ENCODE measurements around the gene ZNF580. TPM values are rescaled to one million over a fixed set of nuclear protein-coding genes. Genes with fewer than 3 reads are reported as not detected.

ZNF580 gene
- total and polyA plus RNA-seq, 2 experiments from 2014 or later: 10.1 to 53.8 TPM

- Histone ChIP-seq H4K20me1 (ENCODE audit: insufficient read depth, poor library complexity, severe bottlenecking) (no peaks in the 10 kb centered on the region), H3K4me2 (no peak overlapping the region), H3K4me1 (ENCODE audit: insufficient read depth) (no peaks in the 10 kb centered on the region), H3K36me3 (replicated peaks; ENCODE audit: insufficient read depth, low read depth) (no peaks in the 10 kb centered on the region), H3K9me2 (replicated peaks; ENCODE audit: insufficient read depth) (no peaks in the 10 kb centered on the region), H2AFZ (no peak overlapping the region), H3K9me3 (ENCODE audit: low read depth) (no peaks in the 10 kb centered on the region), H3K79me2 (no peaks in the 10 kb centered on the region), H3K27ac (no peak overlapping the region), H3K4me3 (no peak overlapping the region), H3K27me3 (no peaks in the 10 kb centered on the region)
- whole genome bisulfite sequencing (ENCODE audit: low lambda C conversion rate, missing lambda C conversion rate): 98% methylated on average over 42 of the region's 68 CpGs
- DNase-seq (ENCODE audit: low spot score): no peak
- TF ChIP-seq EZH2 (IDR thresholded peaks at IDR 0.05; ENCODE audit: borderline replicate concordance) (no peak), CTCF (IDR thresholded peaks at IDR 0.05; ENCODE audit: poor library complexity) (no peak), EZH2phosphoT487 (IDR thresholded peaks at IDR 0.05; ENCODE audit: low read depth, severe bottlenecking, unreplicated experiment) (no peak)
Measured at GRCh38 chr19:55593096-55593772, 47.6 kb upstream of the ZNF580 start.

- Histone ChIP-seq H3K4me2 (no peak overlapping the region), H3K36me3 (replicated peaks; ENCODE audit: insufficient read depth, low read depth) (no peaks in the 10 kb centered on the region), H3K79me2 (no peaks in the 10 kb centered on the region), H2AFZ (no peak overlapping the region), H3K4me3 (no peak overlapping the region), H3K27me3 (no peaks in the 10 kb centered on the region), H3K27ac (no peak overlapping the region), H3K4me1 (ENCODE audit: insufficient read depth) (no peaks in the 10 kb centered on the region), H3K9me3 (ENCODE audit: low read depth) (no peaks in the 10 kb centered on the region), H3K9me2 (replicated peaks; ENCODE audit: insufficient read depth) (no peaks in the 10 kb centered on the region), H4K20me1 (ENCODE audit: insufficient read depth, poor library complexity, severe bottlenecking) (no peaks in the 10 kb centered on the region)
- TF ChIP-seq CTCF (IDR thresholded peaks at IDR 0.05; ENCODE audit: poor library complexity) (no peak), EZH2phosphoT487 (IDR thresholded peaks at IDR 0.05; ENCODE audit: low read depth, severe bottlenecking, unreplicated experiment) (no peak), EZH2 (IDR thresholded peaks at IDR 0.05; ENCODE audit: borderline replicate concordance) (no peak)
- no peak for DNase-seq (ENCODE audit: low spot score)
- WGBS (ENCODE audit: low lambda C conversion rate, missing lambda C conversion rate): 91% methylated on average over 4 of the region's 4 CpGs
Measured at GRCh38 chr19:55594996-55595545, 45.7 kb upstream of the ZNF580 start.

GRCh38 chr19:55596304-55596703 lies 44.5 kb upstream of the ZNF580 start:
- Histone ChIP-seq H4K20me1 (ENCODE audit: insufficient read depth, poor library complexity, severe bottlenecking) (no peaks in the 10 kb centered on the region), H2AFZ (no peak overlapping the region), H3K79me2 (peaks cover 5% of the 10 kb centered on the region), H3K4me1 (ENCODE audit: insufficient read depth) (peaks cover 6% of the 10 kb centered on the region), H3K27ac (no peak overlapping the region), H3K9me2 (replicated peaks; ENCODE audit: insufficient read depth) (no peaks in the 10 kb centered on the region), H3K9me3 (ENCODE audit: low read depth) (no peaks in the 10 kb centered on the region), H3K27me3 (no peaks in the 10 kb centered on the region), H3K4me2 (no peak overlapping the region), H3K4me3 (no peak overlapping the region), H3K36me3 (replicated peaks; ENCODE audit: insufficient read depth, low read depth) (no peaks in the 10 kb centered on the region)
- WGBS (ENCODE audit: low lambda C conversion rate, missing lambda C conversion rate): 98% methylated on average over 3 of the region's 3 CpGs
- TF ChIP-seq CTCF (IDR thresholded peaks at IDR 0.05; ENCODE audit: poor library complexity): no peak
- no peak for TF ChIP-seq EZH2phosphoT487 (IDR thresholded peaks at IDR 0.05; ENCODE audit: low read depth, severe bottlenecking, unreplicated experiment)
- no peak for DNase-seq (ENCODE audit: low spot score)
